Stimulated activated CD8-positive, alpha-beta memory T cell treated with anti-CD3 and anti-CD28 coated beads, Interleukin-7, amount 100 ng/mL, for 24 hours (primary cell): ENCODE data around the gene ZNF728.
"Not testable (repeated sequence)": the region's sequence is repeated elsewhere in the genome, so short reads cannot be mapped to it uniquely, and the experiment has no call there.

Experiments
- DNase-seq: peaks from one replicate; pipeline ENCODE4 v3.0.0-alpha.2; 2020; ENCODE audit warnings: low read depth

Gene ZNF728

GRCh38 chr19:23002690-23003422, at the start of gene ZNF728:
Gene ZNF728, minus strand, starts transcription at chr19:23003176. Its CDS starts 146 bp downstream, at chr19:23003030.
- DNase-seq = no peak

GRCh38 chr19:23052349-23052748, 49.4 kb upstream of the ZNF728 start:
- DNase-seq = no peak

- DNase-seq = no peak
Measured at GRCh38 chr19:23049256-23049655, 46.3 kb upstream of the ZNF728 start.

GRCh38 chr19:23046743-23047142, 43.8 kb upstream of the ZNF728 start:
- DNase-seq = no peak

- no peak for DNase-seq
Measured at GRCh38 chr19:23033721-23034120, 30.7 kb upstream of the ZNF728 start.

GRCh38 chr19:23015660-23016059, 12.7 kb upstream of the ZNF728 start:
- DNase-seq = no peak

GRCh38 chr19:22994957-22995356, 8.0 kb downstream of the ZNF728 start:
- DNase-seq = not testable (repeated sequence)

- no peak for DNase-seq
Measured at GRCh38 chr19:22976248-22976647, 26.7 kb downstream of the ZNF728 start.

- not testable (repeated sequence) for DNase-seq
Measured at GRCh38 chr19:22975546-22976136, 27.3 kb downstream of the ZNF728 start.

GRCh38 chr19:22945560-22945959, 57.4 kb downstream of the ZNF728 start:
- DNase-seq = no peak

- DNase-seq = no peak
Measured at GRCh38 chr19:22935151-22935550, 67.8 kb downstream of the ZNF728 start.

- not testable (repeated sequence) for DNase-seq
Measured at GRCh38 chr19:22927576-22927975, 75.4 kb downstream of the ZNF728 start.

- not testable (repeated sequence) for DNase-seq
Measured at GRCh38 chr19:22925181-22925580, 77.8 kb downstream of the ZNF728 start.
